Ectodermal cell (in vitro differentiated cells): Measurements from ENCODE around the gene NMNAT1.

ENCODE experiments used
- H3K27ac ChIP-seq: 2 replicates; pipeline ENCODE4 v1.7.0; 2013; ENCODE audit warnings: mild to moderate bottlenecking, low read depth, low read length; ENCODE audit not compliant: insufficient read depth, poor library complexity, severe bottlenecking
- H3K27me3 ChIP-seq: 2 replicates; pipeline ENCODE4 v1.7.0; 2013; ENCODE audit warnings: mild to moderate bottlenecking, low read length; ENCODE audit not compliant: insufficient read depth, control insufficient read depth, poor library complexity, severe bottlenecking
- H3K36me3 ChIP-seq: one replicate; pipeline ENCODE4 v1.7.0; 2013; ENCODE audit warnings: low read length; ENCODE audit not compliant: control insufficient read depth, insufficient read depth
- H3K4me1 ChIP-seq: one replicate; pipeline ENCODE4 v1.7.0; 2013; ENCODE audit warnings: low read length; ENCODE audit not compliant: control insufficient read depth, insufficient read depth
- H3K4me3 ChIP-seq: 2 replicates; pipeline ENCODE4 v1.7.0; 2013; ENCODE audit warnings: low read depth, low read length, control low read depth; ENCODE audit not compliant: insufficient read depth
- H3K9me3 ChIP-seq: 2 replicates; pipeline ENCODE4 v1.7.0; 2013; ENCODE audit warnings: mild to moderate bottlenecking, low read length, moderate library complexity; ENCODE audit not compliant: control insufficient read depth
- WGBS, 2 experiments: methylation state at CpG; one replicate each; pipeline ENCODE4 v1.1.7; 2013; ENCODE audit warnings: missing lambda C conversion rate in 2 of 2; 5-methylcytosine and 5-hydroxymethylcytosine counted together

The NMNAT1 gene

DNA sequence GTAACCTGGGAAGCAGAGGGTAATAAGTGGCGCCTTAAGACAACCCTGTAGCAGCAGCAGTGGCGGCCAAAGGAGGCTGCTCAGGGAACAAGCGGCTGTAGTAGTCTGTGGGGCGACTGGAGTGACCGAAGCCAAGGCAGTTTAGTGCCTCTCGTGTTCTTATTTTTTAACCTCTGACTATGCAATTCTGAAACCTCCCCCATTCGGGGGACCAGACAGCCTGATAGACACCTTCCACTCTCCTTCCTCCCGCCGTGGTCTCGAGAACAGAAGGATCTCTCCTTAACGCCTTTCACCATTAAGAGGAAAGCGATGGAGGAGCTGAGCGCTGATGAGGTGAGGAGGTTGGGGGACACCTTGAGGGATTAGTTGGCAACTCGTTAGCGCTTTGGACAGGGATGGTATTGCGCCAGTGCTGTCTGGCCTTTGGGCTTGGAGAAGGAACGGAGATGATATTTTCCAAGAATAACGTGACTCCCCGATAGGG, 90.1 kb downstream of the NMNAT1 start:
- Histone ChIP-seq H3K4me3 (peak overlapping the region; percentile 57), H3K27me3 (no peaks in the 10 kb centered on the region), H3K36me3 (no peaks in the 10 kb centered on the region), H3K27ac (peak overlapping the region; percentile 91), H3K9me3 (no peaks in the 10 kb centered on the region), H3K4me1 (no peaks in the 10 kb centered on the region)
- 1% methylated on average over 19 of the region's 19 CpGs for WGBS, 2 experiments
